Type B pancreatic cell (in vitro differentiated cells): Measurements from ENCODE around the gene TM4SF1. TPM values are rescaled to one million over a fixed set of nuclear protein-coding genes. Genes with fewer than 3 reads are reported as not detected.

Experiments
- DNase-seq: peaks from one replicate; pipeline ENCODE4 v3.0.0; 2021; ENCODE audit warnings: mixed read lengths; ENCODE audit not compliant: unreplicated experiment; ENCODE audit errors: extremely low spot score
- H3K27ac Mint-ChIP-seq: 2 replicates; pipeline ENCODE4 v1.8.0; 2021; ENCODE audit warnings: mild to moderate bottlenecking, mixed read lengths
- H3K27me3 Mint-ChIP-seq: 2 replicates; pipeline ENCODE4 v1.8.0; 2021; ENCODE audit warnings: mixed read lengths
- H3K36me3 Mint-ChIP-seq: 2 replicates; pipeline ENCODE4 v1.8.0; 2021; ENCODE audit warnings: mixed read lengths
- H3K4me1 Mint-ChIP-seq: one replicate; pipeline ENCODE4 v1.8.0; 2021; ENCODE audit warnings: mixed read lengths; ENCODE audit not compliant: unreplicated experiment
- H3K4me3 Mint-ChIP-seq: 2 replicates; pipeline ENCODE4 v1.8.0; 2021; ENCODE audit warnings: mild to moderate bottlenecking, mixed read lengths
- H3K9me3 Mint-ChIP-seq: 2 replicates; pipeline ENCODE4 v1.8.0; 2021; ENCODE audit warnings: mixed read lengths
- total RNA-seq: library from RNA; stranded (reverse); gene quantifications from 2 replicates; pipeline ENCODE4 v1.2.1, GENCODE V29; 2021; ENCODE audit warnings: low replicate concordance
- TF ChIP-seq, protein P1 (sequence below): fragments of 200-600 bp; sonication (generic); conservative IDR thresholded peaks from 2 replicates; pipeline ENCODE4 v1.5.0; 2021; ENCODE audit warnings: antibody characterized with exemption, mild to moderate bottlenecking

The TM4SF1 gene
- total RNA-seq, 1 donor from 2014 or later = 39.4 TPM

- H3K4me3 Mint-ChIP-seq = peak overlapping the region; percentile 57
- H3K9me3 Mint-ChIP-seq = no peaks in the 10 kb centered on the region
- no peaks in the 10 kb centered on the region for H3K27me3 Mint-ChIP-seq
- TF ChIP-seq, protein P1, sequence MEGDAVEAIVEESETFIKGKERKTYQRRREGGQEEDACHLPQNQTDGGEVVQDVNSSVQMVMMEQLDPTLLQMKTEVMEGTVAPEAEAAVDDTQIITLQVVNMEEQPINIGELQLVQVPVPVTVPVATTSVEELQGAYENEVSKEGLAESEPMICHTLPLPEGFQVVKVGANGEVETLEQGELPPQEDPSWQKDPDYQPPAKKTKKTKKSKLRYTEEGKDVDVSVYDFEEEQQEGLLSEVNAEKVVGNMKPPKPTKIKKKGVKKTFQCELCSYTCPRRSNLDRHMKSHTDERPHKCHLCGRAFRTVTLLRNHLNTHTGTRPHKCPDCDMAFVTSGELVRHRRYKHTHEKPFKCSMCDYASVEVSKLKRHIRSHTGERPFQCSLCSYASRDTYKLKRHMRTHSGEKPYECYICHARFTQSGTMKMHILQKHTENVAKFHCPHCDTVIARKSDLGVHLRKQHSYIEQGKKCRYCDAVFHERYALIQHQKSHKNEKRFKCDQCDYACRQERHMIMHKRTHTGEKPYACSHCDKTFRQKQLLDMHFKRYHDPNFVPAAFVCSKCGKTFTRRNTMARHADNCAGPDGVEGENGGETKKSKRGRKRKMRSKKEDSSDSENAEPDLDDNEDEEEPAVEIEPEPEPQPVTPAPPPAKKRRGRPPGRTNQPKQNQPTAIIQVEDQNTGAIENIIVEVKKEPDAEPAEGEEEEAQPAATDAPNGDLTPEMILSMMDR = no peak
- peaks cover 3% of the 10 kb centered on the region for H3K36me3 Mint-ChIP-seq
- DNase-seq = no peak
- peak overlapping the region; percentile 66 for H3K27ac Mint-ChIP-seq
- peaks cover 17% of the 10 kb centered on the region for H3K4me1 Mint-ChIP-seq
Measured at GRCh38 chr3:149395107-149396089, 17.9 kb upstream of the TM4SF1 start.

DNA sequence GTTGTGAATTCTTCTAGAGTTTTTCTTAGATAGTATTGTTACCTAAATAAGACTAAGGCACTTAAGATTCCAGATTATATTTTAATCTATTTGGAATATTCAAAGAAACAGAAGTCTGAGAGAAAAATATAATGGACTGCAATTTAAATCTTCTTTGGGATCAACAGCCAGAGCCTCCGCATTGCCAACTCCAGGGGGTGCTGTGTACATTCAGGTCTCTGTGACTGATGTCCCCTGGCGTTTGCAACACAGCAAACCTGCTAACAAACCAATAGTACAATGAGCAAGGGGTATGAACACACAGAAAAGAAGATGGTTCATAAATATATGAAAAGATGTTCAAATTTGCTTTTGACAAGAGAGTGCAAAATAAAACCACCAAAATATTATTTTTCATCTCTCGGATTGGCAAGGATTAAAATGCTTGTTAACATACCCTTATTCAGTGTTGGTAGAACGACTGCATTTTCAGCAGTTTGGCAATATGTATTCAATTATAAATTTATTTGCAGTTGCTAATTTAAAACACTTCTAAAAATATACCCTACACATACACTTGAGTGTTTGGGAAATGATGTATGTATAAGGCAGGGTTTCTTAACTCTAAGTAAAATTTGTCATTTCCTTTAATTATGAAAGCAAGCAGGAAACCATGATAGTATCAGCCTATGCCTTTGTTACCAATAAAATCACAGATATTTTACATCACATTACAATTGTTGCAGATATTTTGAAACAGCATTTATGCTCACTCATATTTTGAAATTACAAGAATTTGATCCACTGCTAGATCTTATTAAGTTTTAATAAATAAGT lies 16.1 kb upstream of the TM4SF1 start:
- H3K9me3 Mint-ChIP-seq = no peaks in the 10 kb centered on the region
- H3K27me3 Mint-ChIP-seq = no peaks in the 10 kb centered on the region
- peaks cover 17% of the 10 kb centered on the region for H3K4me1 Mint-ChIP-seq
- H3K4me3 Mint-ChIP-seq = no peak overlapping the region
- TF ChIP-seq, protein P1 = peak; percentile 88
- peak overlapping the region; percentile 48 for H3K27ac Mint-ChIP-seq
- no peak for DNase-seq
- H3K36me3 Mint-ChIP-seq = peaks cover 3% of the 10 kb centered on the region

- H3K4me1 Mint-ChIP-seq = peaks cover 17% of the 10 kb centered on the region
- no peak overlapping the region for H3K27ac Mint-ChIP-seq
- H3K36me3 Mint-ChIP-seq = peaks cover 6% of the 10 kb centered on the region
- TF ChIP-seq, protein P1 = no peak
- H3K27me3 Mint-ChIP-seq = no peaks in the 10 kb centered on the region
- no peaks in the 10 kb centered on the region for H3K9me3 Mint-ChIP-seq
- DNase-seq = no peak
- no peak overlapping the region for H3K4me3 Mint-ChIP-seq
Measured at GRCh38 chr3:149391960-149392359, 14.5 kb upstream of the TM4SF1 start.

DNA sequence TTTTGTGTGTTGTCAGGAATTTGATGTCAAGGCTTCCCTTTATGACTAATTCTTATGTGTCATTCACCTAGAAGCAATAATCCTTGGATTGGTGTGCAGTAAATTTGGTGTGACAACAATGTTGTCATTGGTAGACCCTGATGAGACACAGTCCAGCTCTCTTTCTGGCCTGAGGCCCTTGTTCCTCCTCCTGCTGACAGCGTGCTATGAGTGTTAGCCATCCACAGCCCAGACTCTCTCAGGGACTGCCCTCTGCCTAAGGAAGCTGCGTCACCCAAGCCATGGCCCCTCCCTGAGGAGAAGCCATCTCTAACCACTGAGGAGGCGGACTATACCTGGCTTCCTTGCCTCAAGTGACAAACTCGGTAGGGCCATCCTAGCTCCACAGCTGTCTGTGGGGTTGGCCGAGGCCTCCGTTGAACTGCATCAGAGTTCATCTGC lies 13.3 kb upstream of the TM4SF1 start:
- no peak for DNase-seq
- no peaks in the 10 kb centered on the region for H3K9me3 Mint-ChIP-seq
- H3K27ac Mint-ChIP-seq = peak overlapping the region; percentile 70
- peaks cover 4% of the 10 kb centered on the region for H3K27me3 Mint-ChIP-seq
- TF ChIP-seq, protein P1 = no peak
- H3K36me3 Mint-ChIP-seq = peaks cover 11% of the 10 kb centered on the region
- no peak overlapping the region for H3K4me3 Mint-ChIP-seq
- peaks cover 18% of the 10 kb centered on the region for H3K4me1 Mint-ChIP-seq

- no peak overlapping the region for H3K4me3 Mint-ChIP-seq
Measured at GRCh38 chr3:149390294-149390693, 12.8 kb upstream of the TM4SF1 start.

More at GRCh38 chr3:149390294-149390693, 12.8 kb upstream of the TM4SF1 start:
- peaks cover 4% of the 10 kb centered on the region for H3K27me3 Mint-ChIP-seq
- no peaks in the 10 kb centered on the region for H3K9me3 Mint-ChIP-seq
- H3K27ac Mint-ChIP-seq = no peak overlapping the region
- H3K4me1 Mint-ChIP-seq = peaks cover 20% of the 10 kb centered on the region
- TF ChIP-seq, protein P1 = no peak
- peaks cover 11% of the 10 kb centered on the region for H3K36me3 Mint-ChIP-seq
- DNase-seq = no peak
